ENCODE measurements around the gene MIGA2. TPM values are rescaled to one million over a fixed set of nuclear protein-coding genes. Genes with fewer than 3 reads are reported as not detected.

MIGA2 gene
- total RNA-seq, 2 donors from 2014 or later: 38.5 to 41.5 TPM

DNA sequence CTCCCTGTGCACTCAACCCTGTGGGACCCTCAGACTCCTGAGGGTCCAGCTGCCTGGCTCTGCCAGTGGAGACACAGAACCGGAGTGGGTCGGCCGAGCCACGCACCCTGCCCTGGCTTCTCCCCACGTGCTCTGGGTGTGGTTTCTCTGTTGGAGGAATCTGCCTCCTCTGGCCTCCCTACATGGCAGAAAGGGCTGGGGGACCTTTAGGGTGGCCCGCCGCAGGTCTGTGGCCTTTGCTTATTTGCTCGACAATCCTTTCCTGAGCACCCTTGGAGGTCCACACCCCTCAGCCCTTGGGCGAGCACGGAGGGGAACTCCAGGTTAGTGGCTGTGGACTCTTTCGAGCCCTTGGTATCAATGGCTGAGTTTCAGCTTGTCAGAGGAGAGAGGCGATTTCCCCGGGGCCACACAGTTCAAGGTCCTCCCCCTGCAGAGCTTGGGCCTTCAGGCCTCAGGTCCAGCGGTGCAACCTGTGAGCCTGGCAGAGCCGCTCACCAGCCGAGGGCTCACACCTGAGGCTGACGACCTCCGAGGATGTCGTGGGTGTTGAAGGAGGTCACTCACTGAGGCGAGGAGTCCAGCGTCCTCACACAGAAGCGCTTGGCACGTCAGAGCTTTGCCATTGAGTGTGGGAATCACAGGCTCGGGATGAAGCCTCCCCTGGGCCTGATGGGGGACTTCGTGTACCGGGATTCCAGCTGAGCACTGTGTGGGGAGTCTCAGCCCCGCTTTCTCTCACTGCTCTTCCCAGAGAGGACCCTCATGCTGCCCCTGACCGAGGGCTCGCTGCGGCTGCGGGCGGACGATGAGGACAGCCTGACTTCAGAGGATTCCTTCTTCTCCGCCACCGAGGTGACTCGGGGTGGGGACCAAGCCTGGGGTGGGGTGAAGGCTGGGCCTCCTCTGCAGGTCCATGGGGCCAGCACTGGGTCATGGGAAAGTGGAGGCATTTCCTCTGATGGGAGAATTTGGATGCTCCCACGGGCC is 23.7 kb downstream of the MIGA2 start:
- Mint-ChIP-seq H3K27me3 (ENCODE audit: low read depth) (no peaks in the 10 kb centered on the region), H3K4me3 (no peak overlapping the region), H3K27ac (no peak overlapping the region), H3K9me3 (no peaks in the 10 kb centered on the region), H3K36me3 (ENCODE audit: insufficient read depth in 2 of 2) (peaks cover 2 to 4% of the 10 kb centered on the region in 2 donors), H3K4me1 (ENCODE audit: low read depth) (no peaks in the 10 kb centered on the region)
- DNase-seq: no peak
- no peak for ATAC-seq (replicated peaks in 1 of 2)

- ATAC-seq (replicated peaks in 1 of 2) (no peak), DNase-seq (no peak)
- Mint-ChIP-seq H3K27me3 (ENCODE audit: low read depth) (no peaks in the 10 kb centered on the region), H3K36me3 (ENCODE audit: insufficient read depth in 2 of 2) (peaks cover 5 to 7% of the 10 kb centered on the region in 2 donors), H3K27ac (no peak overlapping the region), H3K4me3 (no peak overlapping the region), H3K4me1 (ENCODE audit: low read depth) (no peaks in the 10 kb centered on the region), H3K9me3 (no peaks in the 10 kb centered on the region)
These were observed 24.6 kb downstream of the MIGA2 start for GRCh38 chr9:129060991-129061390.

DNA sequence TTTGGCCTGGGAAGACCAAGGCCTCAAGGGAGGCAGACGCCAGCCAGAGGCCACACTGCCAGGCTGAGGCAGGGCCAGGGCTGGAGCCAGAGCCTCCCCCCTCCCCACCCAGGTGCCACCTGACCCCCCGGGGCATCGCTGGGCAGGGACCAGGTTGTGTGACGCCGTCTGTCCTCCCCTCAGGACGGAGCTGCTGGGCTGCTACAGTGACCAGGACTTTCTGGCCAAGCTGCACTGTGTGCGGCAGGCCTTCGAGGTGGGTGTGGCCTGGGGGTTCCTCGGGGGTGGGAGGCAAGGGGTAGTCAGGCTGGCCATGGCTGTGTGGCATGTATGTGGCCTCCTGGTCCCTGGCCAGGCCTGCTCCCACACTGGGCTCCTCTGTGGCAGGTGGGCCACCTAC is 26.6 kb downstream of the MIGA2 start:
- Mint-ChIP-seq H3K36me3 (ENCODE audit: insufficient read depth in 2 of 2) (peaks cover 5 to 7% of the 10 kb centered on the region in 2 donors), H3K9me3 (no peaks in the 10 kb centered on the region), H3K4me3 (no peak overlapping the region), H3K4me1 (ENCODE audit: low read depth) (peaks cover 5% of the 10 kb centered on the region), H3K27ac (no peak overlapping the region), H3K27me3 (ENCODE audit: low read depth) (no peaks in the 10 kb centered on the region)
- no peak for DNase-seq
- ATAC-seq (replicated peaks in 1 of 2): no peak

- Mint-ChIP-seq H3K9me3 (no peaks in the 10 kb centered on the region), H3K4me1 (ENCODE audit: low read depth) (peaks cover 19% of the 10 kb centered on the region), H3K27ac (no peak overlapping the region), H3K27me3 (ENCODE audit: low read depth) (no peaks in the 10 kb centered on the region), H3K4me3 (no peak overlapping the region), H3K36me3 (ENCODE audit: insufficient read depth in 2 of 2) (peaks cover 3 to 7% of the 10 kb centered on the region in 2 donors)
- DNase-seq (no peak), ATAC-seq (replicated peaks in 1 of 2) (no peak)
These were observed 28.1 kb downstream of the MIGA2 start for GRCh38 chr9:129064499-129064908.

GRCh38 chr9:129068110-129068509 is 31.7 kb downstream of the MIGA2 start:
- H3K36me3 Mint-ChIP-seq (ENCODE audit: insufficient read depth in 2 of 2): peaks cover 3 to 7% of the 10 kb centered on the region in 2 donors
- H3K4me1 Mint-ChIP-seq (ENCODE audit: low read depth): peaks cover 27% of the 10 kb centered on the region
- H3K27me3 Mint-ChIP-seq (ENCODE audit: low read depth): no peaks in the 10 kb centered on the region
- no peak for DNase-seq
- H3K27ac Mint-ChIP-seq: peak overlapping the region; percentile 78
- no peak for ATAC-seq (replicated peaks in 1 of 2)
- no peaks in the 10 kb centered on the region for H3K9me3 Mint-ChIP-seq
- H3K4me3 Mint-ChIP-seq: peak overlapping the region; percentile 1 to 51

DNA sequence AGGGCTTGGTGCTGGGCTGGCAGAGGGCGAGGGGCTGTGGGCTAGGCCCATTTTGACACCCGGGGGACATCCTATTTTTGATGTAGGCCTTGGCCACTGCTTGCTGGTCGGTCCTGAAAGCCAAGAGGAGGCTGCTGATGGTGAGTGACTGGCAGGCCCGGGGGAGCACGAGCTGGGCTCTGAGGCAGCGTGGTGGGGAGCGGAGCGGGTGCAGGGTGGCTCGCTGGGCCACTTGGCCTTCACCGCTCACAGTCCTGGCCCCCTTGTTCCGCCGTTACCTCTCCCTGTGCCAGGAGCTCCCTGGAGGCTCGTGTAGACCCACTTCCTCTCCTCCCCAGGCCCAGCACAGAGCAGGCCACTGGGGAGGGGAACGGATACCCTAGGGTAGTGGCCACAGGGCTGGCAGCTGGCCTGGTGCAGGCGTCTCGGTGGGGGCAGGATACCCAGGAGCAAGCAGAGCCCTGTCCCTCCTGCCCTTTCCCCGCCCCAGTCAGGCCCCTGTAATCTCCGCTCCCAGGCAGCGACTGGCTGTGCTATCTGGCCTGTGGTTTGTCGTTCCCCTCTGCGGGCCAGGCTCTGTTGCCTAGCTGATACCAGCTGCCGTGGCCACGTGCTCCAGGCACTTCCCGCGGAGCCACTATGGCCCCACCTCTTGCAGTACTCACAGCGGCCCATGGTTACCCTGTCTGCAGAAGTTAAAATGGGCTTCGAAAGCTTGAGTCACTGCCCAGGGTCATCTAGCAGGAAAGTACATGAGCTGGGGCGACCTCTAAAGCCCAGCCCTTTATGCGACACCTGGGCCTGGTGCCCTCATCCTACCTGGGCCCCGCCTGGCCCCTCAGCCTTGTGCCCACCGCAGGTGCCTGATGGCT is 32.8 kb downstream of the MIGA2 start:
- peak overlapping the region; percentile 27 to 51 for H3K4me3 Mint-ChIP-seq
- DNase-seq: peak; percentile 56 to 67
- H3K36me3 Mint-ChIP-seq (ENCODE audit: insufficient read depth in 2 of 2): peaks cover 3 to 4% of the 10 kb centered on the region in 2 donors
- H3K27me3 Mint-ChIP-seq (ENCODE audit: low read depth): no peaks in the 10 kb centered on the region
- H3K27ac Mint-ChIP-seq: peak overlapping the region; percentile 78
- no peaks in the 10 kb centered on the region for H3K9me3 Mint-ChIP-seq
- ATAC-seq (replicated peaks in 1 of 2): peak; percentile 88 to 91
- H3K4me1 Mint-ChIP-seq (ENCODE audit: low read depth): peaks cover 30% of the 10 kb centered on the region

GRCh38 chr9:129069862-129070641 is 33.6 kb downstream of the MIGA2 start:
- H3K27ac Mint-ChIP-seq: no peak overlapping the region
- no peak for DNase-seq
- H3K36me3 Mint-ChIP-seq (ENCODE audit: insufficient read depth in 2 of 2): peaks cover 3 to 4% of the 10 kb centered on the region in 2 donors
- H3K9me3 Mint-ChIP-seq: no peaks in the 10 kb centered on the region
- H3K4me3 Mint-ChIP-seq: no peak overlapping the region
- no peak for ATAC-seq (replicated peaks in 1 of 2)
- no peaks in the 10 kb centered on the region for H3K27me3 Mint-ChIP-seq (ENCODE audit: low read depth)
- H3K4me1 Mint-ChIP-seq (ENCODE audit: low read depth): peaks cover 30% of the 10 kb centered on the region

DNA sequence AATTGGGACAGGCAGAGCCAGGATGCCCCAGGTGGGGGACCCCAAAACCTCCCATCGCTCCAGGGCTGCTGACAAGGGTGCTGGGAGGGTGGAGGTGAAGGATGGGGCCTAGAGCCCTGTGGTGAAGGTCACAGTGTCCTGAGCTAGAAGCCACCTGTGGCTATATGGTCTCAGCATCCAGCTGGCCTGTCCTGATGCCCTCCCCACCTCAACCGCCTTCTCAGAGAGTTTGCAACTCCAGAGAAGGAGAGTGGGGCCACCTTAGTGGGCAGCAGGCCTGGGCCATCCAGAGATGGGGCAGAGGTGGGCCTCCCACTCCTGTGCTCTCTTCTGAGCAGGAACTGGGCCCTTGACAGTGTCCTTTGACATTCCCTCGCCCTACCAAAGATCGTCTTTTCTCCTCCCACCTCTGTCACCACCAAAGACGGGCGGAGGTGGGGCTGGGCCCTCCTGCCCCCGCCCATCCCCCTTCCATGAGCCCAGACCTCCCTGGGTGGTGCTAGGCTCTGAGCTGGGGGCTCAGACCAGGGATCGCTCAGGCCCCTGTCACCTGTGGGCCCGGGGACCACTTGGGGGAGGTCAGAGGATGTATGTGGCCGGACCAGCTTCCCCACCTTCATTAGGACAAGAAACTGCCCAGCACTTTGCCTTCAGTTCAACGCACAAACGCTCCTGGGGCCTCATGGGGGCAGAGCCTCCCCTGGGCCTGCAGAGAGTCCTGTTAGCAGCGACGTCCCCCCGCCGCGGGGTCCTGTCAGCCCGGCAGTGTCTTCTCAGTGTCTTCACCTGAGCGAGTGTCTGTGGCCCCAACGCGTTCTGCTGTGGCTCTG is 34.5 kb downstream of the MIGA2 start:
- ATAC-seq (replicated peaks in 1 of 2): no peak
- Mint-ChIP-seq H3K4me1 (ENCODE audit: low read depth) (peaks cover 30% of the 10 kb centered on the region), H3K36me3 (ENCODE audit: insufficient read depth in 2 of 2) (no peaks in the 10 kb centered on the region), H3K4me3 (no peak overlapping the region), H3K9me3 (no peaks in the 10 kb centered on the region), H3K27ac (no peak overlapping the region), H3K27me3 (ENCODE audit: low read depth) (no peaks in the 10 kb centered on the region)
- DNase-seq: no peak

- peaks cover 30% of the 10 kb centered on the region for H3K4me1 Mint-ChIP-seq (ENCODE audit: low read depth)
- ATAC-seq (replicated peaks in 1 of 2) (no peak), DNase-seq (no peak)
- no peaks in the 10 kb centered on the region for H3K9me3 Mint-ChIP-seq
- no peak overlapping the region for H3K27ac Mint-ChIP-seq
- H3K36me3 Mint-ChIP-seq (ENCODE audit: insufficient read depth in 2 of 2): no peaks in the 10 kb centered on the region
- no peak overlapping the region for H3K4me3 Mint-ChIP-seq
- H3K27me3 Mint-ChIP-seq (ENCODE audit: low read depth): no peaks in the 10 kb centered on the region
These were observed 35.2 kb downstream of the MIGA2 start for GRCh38 chr9:129071526-129072126.

DNA sequence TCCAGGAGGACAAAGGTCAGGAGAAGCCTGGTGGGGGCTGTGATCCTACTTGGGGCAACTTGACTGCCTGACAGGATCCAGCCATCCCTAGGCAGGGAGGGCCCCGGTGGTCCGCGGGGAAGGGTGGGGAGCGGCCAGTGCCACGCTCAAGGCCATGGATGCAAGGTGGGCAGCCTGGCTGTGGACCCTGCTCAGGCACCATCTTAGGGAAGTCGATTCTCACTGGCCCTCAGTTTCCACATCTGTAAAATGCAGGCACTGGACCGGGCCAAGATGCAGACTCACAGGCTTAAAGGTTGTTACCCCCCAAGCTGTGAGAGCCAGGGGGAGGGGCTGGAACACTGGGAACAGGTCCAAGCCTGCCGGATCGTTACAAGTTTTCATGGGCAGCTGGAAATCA is 35.7 kb downstream of the MIGA2 start:
- peaks cover 30% of the 10 kb centered on the region for H3K4me1 Mint-ChIP-seq (ENCODE audit: low read depth)
- H3K9me3 Mint-ChIP-seq: no peaks in the 10 kb centered on the region
- no peak overlapping the region for H3K4me3 Mint-ChIP-seq

DNA sequence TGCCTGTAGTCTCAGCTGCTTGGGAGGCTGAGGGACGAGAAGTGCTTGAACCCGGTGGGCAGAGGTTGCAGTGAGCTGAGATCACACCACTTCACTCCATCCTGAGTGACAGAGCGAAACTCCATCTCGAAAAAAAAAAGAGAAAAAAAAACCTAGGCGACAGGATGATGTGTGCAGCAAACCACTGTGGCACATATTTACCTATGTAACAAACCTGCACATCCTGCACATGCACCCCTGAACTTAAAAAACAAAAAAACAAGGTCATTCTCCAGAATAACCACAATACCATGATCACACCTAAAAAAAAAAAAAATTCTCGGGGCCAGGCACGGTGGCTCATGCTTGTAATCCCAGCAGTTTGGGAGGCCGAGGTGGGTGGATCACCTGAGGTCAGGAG is 37.0 kb downstream of the MIGA2 start:
- DNase-seq: no peak
- H3K4me3 Mint-ChIP-seq: no peak overlapping the region
- H3K27ac Mint-ChIP-seq: peak overlapping the region; percentile 66
- H3K4me1 Mint-ChIP-seq (ENCODE audit: low read depth): peaks cover 22% of the 10 kb centered on the region
- H3K9me3 Mint-ChIP-seq: no peaks in the 10 kb centered on the region
- H3K36me3 Mint-ChIP-seq (ENCODE audit: insufficient read depth in 2 of 2): no peaks in the 10 kb centered on the region
- H3K27me3 Mint-ChIP-seq (ENCODE audit: low read depth): no peaks in the 10 kb centered on the region
- peak in 1 of 2 donors; percentile 25 for ATAC-seq (replicated peaks in 1 of 2)

More for the DNA sequence above, 35.7 kb downstream of the MIGA2 start:
- Mint-ChIP-seq H3K27me3 (ENCODE audit: low read depth) (no peaks in the 10 kb centered on the region), H3K27ac (no peak overlapping the region), H3K36me3 (ENCODE audit: insufficient read depth in 2 of 2) (no peaks in the 10 kb centered on the region)
- ATAC-seq (replicated peaks in 1 of 2): no peak
- no peak for DNase-seq

All from activated T-cell treated with anti-CD3 and anti-CD28 coated beads, Interleukin-2, amount 50 U/mL, for 72 hours (primary cell).